Mucosa of stomach (tissue), 1 donor: ENCODE measurements around the gene HSPA8.
"Not testable (repeated sequence)": the region's sequence is repeated elsewhere in the genome, so short reads cannot be mapped to it uniquely, and the experiment has no call there.

ENCODE experiments used
- H3K27me3 ChIP-seq: one replicate; pipeline ENCODE4 v1.7.0; 2013; ENCODE audit warnings: mild to moderate bottlenecking, low read length; ENCODE audit not compliant: control insufficient read depth, insufficient read depth
- H3K36me3 ChIP-seq: one replicate; pipeline ENCODE4 v1.7.0; 2013; ENCODE audit warnings: low read length; ENCODE audit not compliant: control insufficient read depth, insufficient read depth
- H3K4me1 ChIP-seq: one replicate; pipeline ENCODE4 v1.7.0; 2013; ENCODE audit warnings: mild to moderate bottlenecking, low read length; ENCODE audit not compliant: control insufficient read depth, insufficient read depth
- H3K4me3 ChIP-seq: one replicate; pipeline ENCODE4 v1.7.0; 2013; ENCODE audit warnings: low read length
- H3K9ac ChIP-seq: one replicate; pipeline ENCODE4 v1.7.0; 2013; ENCODE audit warnings: mild to moderate bottlenecking, low read length, moderate library complexity
- H3K9me3 ChIP-seq: one replicate; pipeline ENCODE4 v1.7.0; 2013; ENCODE audit warnings: mild to moderate bottlenecking, low read length, moderate library complexity; ENCODE audit not compliant: control insufficient read depth
- donor health status: Pancreatic carcinoma.

Gene HSPA8

GRCh38 chr11:123061403-123062157, at the start of gene HSPA8:
HSPA8 (minus strand) TSS chr11:123062136; CDS start chr11:123061324, 812 bp downstream.
- H3K9ac ChIP-seq: peak within 1 kb of the TSS; percentile 99
- H3K4me1 ChIP-seq: peaks cover 18% of the 10 kb centered on the region

DNA sequence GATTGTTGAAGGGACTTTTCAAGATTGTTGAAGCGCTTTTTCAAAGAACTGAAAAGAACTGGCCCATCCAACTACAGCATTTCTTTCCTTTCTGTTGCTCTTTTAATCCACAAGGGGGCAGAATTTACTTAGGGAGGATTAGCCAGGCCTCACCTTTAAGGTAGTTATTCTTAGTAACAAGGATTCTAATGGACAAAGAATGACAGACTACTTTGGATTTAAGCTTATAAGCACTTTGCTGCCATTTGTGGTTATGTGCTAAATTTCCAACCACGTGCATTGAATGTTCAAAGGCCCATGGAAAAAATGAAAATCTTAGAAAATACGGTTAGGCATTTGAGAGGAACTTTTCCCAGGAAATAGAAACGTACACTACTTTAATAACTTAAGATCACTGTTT, 49.5 kb upstream of the HSPA8 start:
- Histone ChIP-seq H3K4me1 (no peaks in the 10 kb centered on the region), H3K36me3 (no peaks in the 10 kb centered on the region), H3K27me3 (no peaks in the 10 kb centered on the region), H3K9me3 (no peaks in the 10 kb centered on the region), H3K9ac (no peak overlapping the region), H3K4me3 (no peak overlapping the region)

More at GRCh38 chr11:123061403-123062157, at the start of gene HSPA8:
- Histone ChIP-seq H3K9me3 (no peaks in the 10 kb centered on the region), H3K36me3 (peaks cover 10% of the 10 kb centered on the region), H3K4me3 (peak within 1 kb of the TSS; percentile 65), H3K27me3 (no peaks in the 10 kb centered on the region)

DNA sequence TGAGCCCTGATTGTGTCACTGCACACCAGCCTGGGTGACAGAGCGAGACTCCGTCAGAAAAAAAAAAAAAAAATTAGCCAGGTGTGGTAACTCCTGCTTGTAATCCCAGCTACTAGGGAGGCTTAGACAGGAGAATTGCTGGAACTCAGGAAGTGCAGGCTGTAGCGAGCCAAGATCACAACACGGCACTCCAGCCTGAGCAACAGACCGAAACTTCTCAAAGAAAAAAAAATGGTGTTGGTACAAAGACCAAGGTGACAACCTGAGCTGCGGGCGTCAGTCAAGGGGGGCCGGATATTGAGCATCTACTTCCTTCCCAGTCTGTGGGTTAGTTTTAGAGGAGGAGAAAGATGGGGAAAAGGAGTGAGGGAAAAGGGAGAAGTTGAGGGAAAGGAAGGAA, 48.5 kb upstream of the HSPA8 start:
- Histone ChIP-seq H3K27me3 (no peaks in the 10 kb centered on the region), H3K36me3 (no peaks in the 10 kb centered on the region), H3K4me3 (no peak overlapping the region), H3K9me3 (no peaks in the 10 kb centered on the region), H3K4me1 (no peaks in the 10 kb centered on the region), H3K9ac (no peak overlapping the region)

- Histone ChIP-seq H3K4me3 (no peak overlapping the region), H3K27me3 (no peaks in the 10 kb centered on the region), H3K9me3 (no peaks in the 10 kb centered on the region), H3K4me1 (no peaks in the 10 kb centered on the region), H3K36me3 (no peaks in the 10 kb centered on the region), H3K9ac (no peak overlapping the region)
These were observed 46.1 kb upstream of the HSPA8 start for GRCh38 chr11:123107945-123108495.

GRCh38 chr11:123104697-123105096, 42.8 kb upstream of the HSPA8 start:
- H3K27me3 ChIP-seq: no peaks in the 10 kb centered on the region
- H3K4me3 ChIP-seq: no peak overlapping the region
- no peak overlapping the region for H3K9ac ChIP-seq
- H3K4me1 ChIP-seq: no peaks in the 10 kb centered on the region
- H3K9me3 ChIP-seq: no peaks in the 10 kb centered on the region
- H3K36me3 ChIP-seq: no peaks in the 10 kb centered on the region

GRCh38 chr11:123103326-123103980, 41.5 kb upstream of the HSPA8 start:
- H3K4me3 ChIP-seq: no peak overlapping the region
- no peak overlapping the region for H3K9ac ChIP-seq
- H3K27me3 ChIP-seq: no peaks in the 10 kb centered on the region
- H3K4me1 ChIP-seq: no peaks in the 10 kb centered on the region
- no peaks in the 10 kb centered on the region for H3K9me3 ChIP-seq
- no peaks in the 10 kb centered on the region for H3K36me3 ChIP-seq

DNA sequence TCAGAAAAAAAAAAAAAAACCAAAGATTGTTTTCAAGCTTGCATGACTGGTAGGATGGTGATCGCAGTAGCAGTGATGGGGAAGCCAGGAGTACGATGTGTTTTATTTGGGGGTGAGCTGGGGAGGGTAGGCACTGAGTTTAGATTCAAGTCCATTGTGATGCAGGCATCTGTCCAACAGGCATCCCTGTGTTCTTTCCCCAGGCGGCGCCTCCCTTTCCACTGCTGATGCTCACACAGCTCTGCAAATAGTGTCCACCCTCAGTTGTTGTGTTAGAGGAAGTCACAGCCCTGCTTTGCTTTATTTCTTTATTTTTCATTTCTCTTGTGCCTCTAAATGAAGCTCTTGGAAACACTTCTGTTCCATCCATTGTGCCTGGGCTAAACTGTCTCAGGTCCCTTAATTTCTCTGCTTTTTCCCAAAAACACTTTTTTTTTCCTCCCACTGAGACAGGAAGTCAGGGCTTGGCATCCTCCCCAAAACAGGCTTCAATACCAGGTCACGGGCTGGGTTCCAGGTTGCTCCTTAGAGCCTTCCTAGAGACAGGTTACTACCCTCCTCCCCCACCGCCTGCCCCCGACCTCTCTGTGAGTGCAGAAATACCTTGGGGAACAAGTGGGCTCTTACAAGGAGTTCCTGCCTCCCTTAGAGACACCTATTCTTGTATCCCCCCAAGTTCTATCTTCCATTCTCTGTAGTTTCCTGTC, 38.6 kb upstream of the HSPA8 start:
- Histone ChIP-seq H3K4me1 (no peaks in the 10 kb centered on the region), H3K36me3 (no peaks in the 10 kb centered on the region)

DNA sequence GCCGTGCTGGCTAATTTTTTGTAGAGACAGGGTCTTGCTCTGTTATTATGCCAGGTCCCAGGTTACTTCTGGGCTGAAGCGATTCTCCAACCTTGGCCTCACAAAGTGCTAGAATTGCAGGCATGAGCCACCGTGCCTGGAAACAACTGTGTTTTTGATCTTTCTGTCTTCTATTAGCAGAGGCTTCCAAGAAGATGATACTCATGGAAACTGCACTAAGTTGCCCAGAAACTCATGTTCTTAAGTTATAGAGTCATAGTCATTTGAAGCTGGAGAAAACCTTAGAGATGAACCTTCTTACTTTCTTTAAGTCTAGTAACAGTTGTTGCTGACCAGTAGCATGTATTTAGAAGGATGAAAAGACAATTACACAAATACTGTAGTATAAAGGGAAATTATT, 37.1 kb upstream of the HSPA8 start:
- H3K4me1 ChIP-seq: no peaks in the 10 kb centered on the region
- H3K4me3 ChIP-seq: no peak overlapping the region
- no peak overlapping the region for H3K9ac ChIP-seq
- H3K36me3 ChIP-seq: no peaks in the 10 kb centered on the region
- H3K27me3 ChIP-seq: no peaks in the 10 kb centered on the region
- H3K9me3 ChIP-seq: no peaks in the 10 kb centered on the region

More for the DNA sequence above, 38.6 kb upstream of the HSPA8 start:
- H3K9ac ChIP-seq: no peak overlapping the region
- H3K9me3 ChIP-seq: no peaks in the 10 kb centered on the region
- H3K4me3 ChIP-seq: no peak overlapping the region
- no peaks in the 10 kb centered on the region for H3K27me3 ChIP-seq

GRCh38 chr11:123093739-123094138, 31.8 kb upstream of the HSPA8 start:
- H3K36me3 ChIP-seq: no peaks in the 10 kb centered on the region
- H3K27me3 ChIP-seq: no peaks in the 10 kb centered on the region
- no peaks in the 10 kb centered on the region for H3K4me1 ChIP-seq
- H3K9me3 ChIP-seq: no peaks in the 10 kb centered on the region
- H3K4me3 ChIP-seq: no peak overlapping the region
- H3K9ac ChIP-seq: no peak overlapping the region

- H3K9ac ChIP-seq: no peak overlapping the region
- no peaks in the 10 kb centered on the region for H3K27me3 ChIP-seq
- H3K9me3 ChIP-seq: no peaks in the 10 kb centered on the region
- H3K4me3 ChIP-seq: no peak overlapping the region
- H3K36me3 ChIP-seq: no peaks in the 10 kb centered on the region
- no peaks in the 10 kb centered on the region for H3K4me1 ChIP-seq
These were observed 29.6 kb upstream of the HSPA8 start for GRCh38 chr11:123091506-123091905.

DNA sequence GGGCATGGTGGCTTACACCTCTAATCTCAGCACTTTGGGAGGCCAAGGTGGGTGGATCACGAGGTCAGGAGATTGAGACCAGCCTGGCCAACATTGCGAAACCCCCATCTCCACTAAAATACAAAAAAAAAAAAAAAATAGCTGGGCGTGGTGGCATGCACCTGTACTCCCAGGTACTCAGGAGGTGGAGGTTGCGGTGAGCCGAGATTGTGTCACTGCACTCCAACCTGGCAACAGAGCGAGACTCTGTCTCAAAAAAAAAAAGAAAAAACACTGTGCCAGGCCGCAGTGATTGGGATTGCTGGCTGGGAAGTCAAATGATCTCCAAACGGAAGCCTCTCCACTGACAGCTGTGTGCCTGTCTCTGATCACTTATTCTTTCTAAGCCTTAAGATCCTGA, 28.2 kb upstream of the HSPA8 start:
- not testable (repeated sequence) for H3K9ac ChIP-seq, H3K27me3 ChIP-seq, H3K9me3 ChIP-seq, H3K4me3 ChIP-seq, H3K4me1 ChIP-seq, H3K36me3 ChIP-seq

DNA sequence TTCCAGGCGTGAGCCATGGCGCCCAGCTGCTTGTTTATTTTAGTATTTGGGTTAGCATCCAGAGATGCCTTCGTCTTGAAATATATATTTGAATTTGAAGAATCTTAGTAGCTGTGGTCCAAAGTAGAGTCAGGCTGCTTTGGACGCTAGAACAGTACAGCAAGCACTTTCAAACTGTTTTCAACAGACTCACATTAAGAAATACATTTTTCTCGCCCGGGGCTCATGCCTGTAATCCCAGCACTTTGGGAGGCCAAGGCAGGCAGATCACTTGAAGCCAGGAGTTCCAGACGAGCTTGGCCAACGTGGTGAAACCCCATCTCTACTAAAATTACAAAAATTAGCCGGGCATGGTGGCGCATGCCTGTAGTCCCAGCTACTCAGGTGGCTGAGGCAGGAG, 27.0 kb upstream of the HSPA8 start:
- H3K9ac ChIP-seq, H3K4me1 ChIP-seq, H3K36me3 ChIP-seq, H3K4me3 ChIP-seq, H3K27me3 ChIP-seq, H3K9me3 ChIP-seq: not testable (repeated sequence)
